Activated T-cell treated with anti-CD3 and anti-CD28 coated beads, Interleukin-2, amount 50 U/mL, for 72 hours (primary cell): ENCODE data around the gene GPR107. TPM values are rescaled to one million over a fixed set of nuclear protein-coding genes. Genes with fewer than 3 reads are reported as not detected.

ENCODE experiments used
- ATAC-seq, 2 donors: fragments of 150-1000 bp; cut with Tn5 transposase; replicated peaks in 1 of 2; 2 replicates each; pipeline ENCODE4 v1.10.0; 2021; ENCODE audit warnings: moderate library complexity in 2 of 2, mild to moderate bottlenecking in 1 of 2
- DNase-seq, 2 donors: peaks; one replicate each; pipeline ENCODE4 v3.0.0; 2021 to 2022; ENCODE audit warnings: mixed read lengths in 1 of 2
- H3K27ac Mint-ChIP-seq: one replicate; pipeline ENCODE4 v1.8.0; 2022; ENCODE audit warnings: mild to moderate bottlenecking, moderate library complexity, mixed read lengths
- H3K27me3 Mint-ChIP-seq: one replicate; pipeline ENCODE4 v1.8.0; 2022; ENCODE audit warnings: low read depth, mixed read lengths
- H3K36me3 Mint-ChIP-seq, 2 donors: one replicate each; pipeline ENCODE4 v1.8.0; 2022; ENCODE audit warnings: mixed read lengths in 2 of 2, mild to moderate bottlenecking in 1 of 2; ENCODE audit not compliant: insufficient read depth in 2 of 2
- H3K4me1 Mint-ChIP-seq: one replicate; pipeline ENCODE4 v1.8.0; 2022; ENCODE audit warnings: low read depth, mixed read lengths
- H3K4me3 Mint-ChIP-seq, 2 donors: one replicate each; pipeline ENCODE4 v1.8.0; 2022; ENCODE audit warnings: mild to moderate bottlenecking in 2 of 2, mixed read lengths in 2 of 2, moderate library complexity in 2 of 2
- H3K9me3 Mint-ChIP-seq, 2 donors: one replicate each; pipeline ENCODE4 v1.8.0; 2022; ENCODE audit warnings: mixed read lengths in 2 of 2
- total RNA-seq, 2 donors: library from RNA; stranded (reverse); gene quantifications; one replicate each; pipeline ENCODE4 v1.2.3, GENCODE V29; 2022

The GPR107 gene
- total RNA-seq, 2 donors from 2014 or later = 27.3 to 31.7 TPM

- H3K36me3 Mint-ChIP-seq = peaks cover 2 to 9% of the 10 kb centered on the region in 2 donors
- DNase-seq = no peak
- H3K27me3 Mint-ChIP-seq = no peaks in the 10 kb centered on the region
- H3K4me3 Mint-ChIP-seq = no peak overlapping the region
- peaks cover 23% of the 10 kb centered on the region for H3K4me1 Mint-ChIP-seq
- no peaks in the 10 kb centered on the region for H3K9me3 Mint-ChIP-seq
- H3K27ac Mint-ChIP-seq = no peak overlapping the region
- ATAC-seq = no peak
Measured at GRCh38 chr9:130122456-130122855, 68.8 kb downstream of the GPR107 start.

GRCh38 chr9:130124085-130124860 is 70.6 kb downstream of the GPR107 start:
- no peak overlapping the region for H3K4me3 Mint-ChIP-seq
- peaks cover 6 to 13% of the 10 kb centered on the region in 2 donors for H3K36me3 Mint-ChIP-seq
- H3K4me1 Mint-ChIP-seq = peaks cover 29% of the 10 kb centered on the region
- no peaks in the 10 kb centered on the region for H3K27me3 Mint-ChIP-seq
- peaks cover 0 to 2% of the 10 kb centered on the region in 2 donors for H3K9me3 Mint-ChIP-seq
- DNase-seq (no peak), ATAC-seq (no peak)
- H3K27ac Mint-ChIP-seq = no peak overlapping the region

- Mint-ChIP-seq H3K36me3 (peaks cover 6 to 18% of the 10 kb centered on the region in 2 donors), H3K4me1 (peaks cover 54% of the 10 kb centered on the region), H3K9me3 (peaks cover 0 to 2% of the 10 kb centered on the region in 2 donors), H3K4me3 (no peak overlapping the region), H3K27ac (peak overlapping the region; percentile 5), H3K27me3 (no peaks in the 10 kb centered on the region)
- ATAC-seq (no peak), DNase-seq (no peak)
Measured at GRCh38 chr9:130126721-130127433, 73.2 kb downstream of the GPR107 start.

- ATAC-seq (peak; percentile 86 to 93), DNase-seq (peak; percentile 79 to 83)
- Mint-ChIP-seq H3K4me3 (peak overlapping the region; percentile 90 to 91), H3K36me3 (peaks cover 6 to 21% of the 10 kb centered on the region in 2 donors), H3K27ac (peak overlapping the region; percentile 100), H3K4me1 (peaks cover 55% of the 10 kb centered on the region), H3K9me3 (peaks cover 0 to 2% of the 10 kb centered on the region in 2 donors), H3K27me3 (no peaks in the 10 kb centered on the region)
Measured at GRCh38 chr9:130128251-130128650, 74.5 kb downstream of the GPR107 start.

- H3K27me3 Mint-ChIP-seq = no peaks in the 10 kb centered on the region
- peaks cover 0 to 2% of the 10 kb centered on the region in 2 donors for H3K9me3 Mint-ChIP-seq
- H3K4me3 Mint-ChIP-seq = peak overlapping the region; percentile 90 to 91
- peak overlapping the region; percentile 100 for H3K27ac Mint-ChIP-seq
- DNase-seq (peak; percentile 59 to 64), ATAC-seq (peak; percentile 75 to 85)
- peaks cover 55% of the 10 kb centered on the region for H3K4me1 Mint-ChIP-seq
- H3K36me3 Mint-ChIP-seq = peaks cover 6 to 24% of the 10 kb centered on the region in 2 donors
Measured at GRCh38 chr9:130128733-130129431, 75.2 kb downstream of the GPR107 start.

GRCh38 chr9:130129432-130130061 is 75.8 kb downstream of the GPR107 start:
- Mint-ChIP-seq H3K36me3 (peaks cover 6 to 24% of the 10 kb centered on the region in 2 donors), H3K4me1 (peaks cover 55% of the 10 kb centered on the region), H3K27ac (peak overlapping the region; percentile 100), H3K4me3 (peak overlapping the region; percentile 90 to 91), H3K9me3 (peaks cover 0 to 2% of the 10 kb centered on the region in 2 donors), H3K27me3 (no peaks in the 10 kb centered on the region)
- ATAC-seq = no peak
- peak; percentile 21 to 32 for DNase-seq

- Mint-ChIP-seq H3K27me3 (no peaks in the 10 kb centered on the region), H3K4me3 (no peak overlapping the region), H3K36me3 (peaks cover 10 to 30% of the 10 kb centered on the region in 2 donors), H3K4me1 (peaks cover 59% of the 10 kb centered on the region), H3K9me3 (peaks cover 0 to 2% of the 10 kb centered on the region in 2 donors), H3K27ac (peak overlapping the region; percentile 40)
- DNase-seq (no peak), ATAC-seq (no peak)
Measured at GRCh38 chr9:130132746-130133145, 79.0 kb downstream of the GPR107 start.

GRCh38 chr9:130137081-130137640 is 83.5 kb downstream of the GPR107 start:
- Mint-ChIP-seq H3K4me1 (peaks cover 61% of the 10 kb centered on the region), H3K4me3 (no peak overlapping the region), H3K27me3 (no peaks in the 10 kb centered on the region), H3K36me3 (peaks cover 5 to 16% of the 10 kb centered on the region in 2 donors), H3K9me3 (no peaks in the 10 kb centered on the region), H3K27ac (no peak overlapping the region)
- no peak for DNase-seq
- no peak for ATAC-seq

GRCh38 chr9:130137641-130138081 is 84.0 kb downstream of the GPR107 start:
- Mint-ChIP-seq H3K36me3 (peaks cover 5 to 16% of the 10 kb centered on the region in 2 donors), H3K4me1 (peaks cover 61% of the 10 kb centered on the region)

GRCh38 chr9:130138171-130138653 is 84.5 kb downstream of the GPR107 start:
- peak in 1 of 2 donors; percentile 42 for ATAC-seq
- peaks cover 62% of the 10 kb centered on the region for H3K4me1 Mint-ChIP-seq
- peak overlapping the region; percentile 90 for H3K27ac Mint-ChIP-seq
- peak in 1 of 2 donors; percentile 16 for DNase-seq
- H3K27me3 Mint-ChIP-seq = no peaks in the 10 kb centered on the region
- H3K4me3 Mint-ChIP-seq = peak overlapping the region; percentile 57 to 59
- H3K36me3 Mint-ChIP-seq = peaks cover 5 to 13% of the 10 kb centered on the region in 2 donors
- no peaks in the 10 kb centered on the region for H3K9me3 Mint-ChIP-seq

More at GRCh38 chr9:130137641-130138081, 84.0 kb downstream of the GPR107 start:
- Mint-ChIP-seq H3K27me3 (no peaks in the 10 kb centered on the region), H3K9me3 (no peaks in the 10 kb centered on the region), H3K4me3 (peak overlapping the region in 1 of 2 donors; percentile 59), H3K27ac (peak overlapping the region; percentile 90)
- no peak for DNase-seq
- no peak for ATAC-seq

GRCh38 chr9:130138791-130139190 is 85.1 kb downstream of the GPR107 start:
- peaks cover 5 to 9% of the 10 kb centered on the region in 2 donors for H3K36me3 Mint-ChIP-seq
- peaks cover 68% of the 10 kb centered on the region for H3K4me1 Mint-ChIP-seq
- no peaks in the 10 kb centered on the region for H3K9me3 Mint-ChIP-seq
- H3K27me3 Mint-ChIP-seq = peaks cover 2% of the 10 kb centered on the region
- peak; percentile 33 to 38 for ATAC-seq
- peak in 1 of 2 donors; percentile 16 for DNase-seq
- peak overlapping the region; percentile 25 to 33 for H3K4me3 Mint-ChIP-seq
- peak overlapping the region; percentile 90 for H3K27ac Mint-ChIP-seq

GRCh38 chr9:130139251-130139650 is 85.5 kb downstream of the GPR107 start:
- H3K36me3 Mint-ChIP-seq = peaks cover 5 to 9% of the 10 kb centered on the region in 2 donors
- no peak for ATAC-seq

More at GRCh38 chr9:130139251-130139650, 85.5 kb downstream of the GPR107 start:
- H3K27me3 Mint-ChIP-seq = peaks cover 7% of the 10 kb centered on the region
- H3K27ac Mint-ChIP-seq = peak overlapping the region; percentile 90
- peak overlapping the region; percentile 25 to 33 for H3K4me3 Mint-ChIP-seq
- DNase-seq = no peak
- H3K4me1 Mint-ChIP-seq = peaks cover 72% of the 10 kb centered on the region
- H3K9me3 Mint-ChIP-seq = no peaks in the 10 kb centered on the region
